ELF-1 (cell line): ENCODE data around the gene FAM120B.

Experiments
- DNase-seq: peaks from one replicate; pipeline ENCODE4 v3.0.0-alpha.2; 2016; ENCODE audit warnings: low read depth, low spot score

The FAM120B gene

GRCh38 chr6:170455335-170455979, 148.9 kb downstream of the FAM120B start:
- no peak for DNase-seq

- DNase-seq, result no peak
These were observed 149.8 kb downstream of the FAM120B start for GRCh38 chr6:170456334-170456733.
